H54 (cell line): ENCODE measurements around the gene HHLA2.

Experiments used
- DNase-seq: peaks from one replicate; pipeline ENCODE4 v3.0.0; 2011; ENCODE audit warnings: low spot score, mixed read lengths; ENCODE audit not compliant: insufficient read length
- FAIRE-seq: peaks from 3 replicates; lab custom pipeline; 2011; peaks lifted over from hg19 to GRCh38; lab: Jason Lieb, UNC
- POLR2A ChIP-seq: IDR thresholded peaks from 2 replicates; pipeline ENCODE4 v1.6.1; 2011; ENCODE audit warnings: low read depth, mild to moderate bottlenecking, low read length

The HHLA2 gene

DNA sequence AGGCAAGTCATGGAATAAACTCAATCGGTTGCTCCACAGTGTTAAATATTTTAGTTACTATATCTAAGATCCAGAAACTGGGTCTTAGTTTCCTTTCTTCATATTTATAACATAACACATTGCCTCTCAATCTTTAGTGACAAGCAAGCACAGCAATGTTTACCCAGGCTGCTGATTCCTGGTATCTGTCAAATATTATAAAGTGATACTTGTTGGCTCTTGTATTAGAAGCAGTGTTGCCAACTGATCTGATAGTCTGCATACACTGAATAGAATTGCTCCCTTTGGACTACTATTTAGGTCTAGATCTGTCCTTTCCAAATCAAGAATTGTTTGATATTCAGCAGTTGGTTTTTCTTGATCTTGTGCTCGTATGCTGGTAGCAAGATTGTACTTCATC is 7.2 kb upstream of the HHLA2 start:
- TF ChIP-seq POLR2A = no peak
- DNase-seq (no peak), FAIRE-seq (no peak)

GRCh38 chr3:108292450-108292849 is 3.9 kb upstream of the HHLA2 start:
- no peak for DNase-seq
- FAIRE-seq = no peak
- no peak for TF ChIP-seq POLR2A

DNA sequence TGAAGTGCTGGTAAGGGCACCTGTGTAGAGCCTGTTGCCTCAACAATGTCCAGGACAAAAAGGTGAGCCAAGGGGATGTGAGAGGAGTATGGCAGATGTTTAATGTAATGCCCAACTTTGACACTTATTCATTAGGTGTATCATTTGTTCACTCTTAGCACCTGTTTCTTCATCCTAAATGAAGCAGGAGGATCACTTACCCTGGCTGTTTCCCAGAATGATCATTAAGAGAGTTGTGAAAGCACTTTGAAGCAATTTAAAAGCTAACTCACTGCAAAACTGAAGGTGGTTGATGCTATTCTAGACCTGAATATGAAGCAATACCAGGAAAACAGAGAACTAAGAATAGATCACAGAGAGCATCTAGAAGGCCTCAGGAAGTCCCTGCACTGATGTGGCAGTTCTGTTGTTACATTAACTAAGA is 3.4 kb upstream of the HHLA2 start:
- no peak for TF ChIP-seq POLR2A
- DNase-seq (no peak), FAIRE-seq (no peak)

GRCh38 chr3:108293858-108294257 is 2.5 kb upstream of the HHLA2 start:
- DNase-seq = no peak
- no peak for TF ChIP-seq POLR2A
- FAIRE-seq = no peak

GRCh38 chr3:108295421-108296175 is 750 bp upstream of the HHLA2 start:
- no peak for TF ChIP-seq POLR2A
- FAIRE-seq = no peak
- no peak for DNase-seq

- FAIRE-seq = no peak
- no peak for DNase-seq
- no peak for TF ChIP-seq POLR2A
Observed at GRCh38 chr3:108297647-108298046, 1.3 kb downstream of the HHLA2 start.

- no peak for DNase-seq
- no peak for TF ChIP-seq POLR2A
- FAIRE-seq = no peak
Observed at GRCh38 chr3:108298056-108298455, 1.7 kb downstream of the HHLA2 start.

DNA sequence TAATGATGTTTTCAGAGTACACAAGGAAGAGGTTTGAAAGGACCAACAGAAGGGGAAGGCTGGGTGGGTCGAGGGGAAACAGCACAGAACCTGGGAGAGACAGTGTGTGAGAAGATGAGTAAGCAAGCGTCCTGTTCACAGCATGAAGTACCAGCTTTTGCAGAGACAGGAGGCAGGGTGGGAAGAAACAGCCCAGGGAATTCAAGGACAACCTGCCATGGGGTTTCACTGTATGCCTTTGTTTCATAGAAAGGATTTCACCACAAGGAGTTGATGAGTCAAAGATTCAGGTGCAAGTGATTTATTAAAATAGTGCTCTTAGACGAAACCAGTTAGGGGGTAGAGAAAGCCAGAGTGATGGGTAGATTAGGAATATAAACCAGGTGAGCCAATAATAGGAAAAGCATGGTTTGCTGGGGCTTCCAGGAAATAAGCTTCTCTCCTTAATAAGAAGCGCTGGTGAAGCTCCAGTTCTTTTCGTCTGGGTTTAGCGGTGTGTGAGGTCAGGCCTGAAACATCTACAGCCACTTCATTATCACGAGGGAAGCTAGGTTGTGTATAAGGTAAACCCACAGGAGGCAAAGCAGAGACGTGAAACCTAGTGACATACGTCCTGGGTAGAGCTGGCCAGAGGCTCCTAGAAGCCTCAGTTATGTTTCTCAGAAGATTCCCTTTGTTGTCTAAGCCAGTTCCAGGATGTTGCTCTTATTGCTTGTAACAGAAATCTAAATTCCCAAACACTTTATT is 3.9 kb downstream of the HHLA2 start:
- TF ChIP-seq POLR2A = no peak

DNA sequence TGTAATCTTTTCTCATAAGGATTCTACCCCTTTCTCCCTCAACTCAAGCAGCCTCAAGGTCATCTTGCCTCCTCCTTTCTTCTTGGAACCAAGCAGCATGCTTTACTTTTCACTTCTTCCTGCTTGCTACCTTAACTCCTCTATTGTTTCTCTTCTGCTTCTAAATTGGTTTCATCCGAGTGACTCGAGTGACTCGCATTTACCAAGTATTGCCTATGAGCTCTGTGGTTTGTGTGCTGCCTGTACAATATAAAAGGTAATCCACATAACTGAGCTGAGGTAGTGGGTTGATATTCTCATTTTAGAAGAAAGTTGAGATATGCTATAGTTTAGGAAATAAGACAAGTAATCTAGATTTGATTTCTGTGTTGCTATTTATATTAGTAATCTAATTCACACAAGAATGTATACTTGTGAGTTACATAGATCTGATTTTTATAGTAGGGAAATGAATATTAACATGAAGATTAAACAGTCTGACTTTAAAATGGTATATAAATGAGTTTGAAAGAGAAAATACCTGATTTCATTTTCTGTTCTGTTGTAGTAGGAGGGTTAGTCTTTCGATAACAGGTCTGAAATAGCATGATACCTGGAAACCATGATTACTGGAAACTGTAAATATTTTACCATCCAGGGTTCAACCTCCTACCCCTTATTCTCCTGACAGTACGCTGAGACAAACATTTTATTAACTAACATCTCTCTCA is 5.5 kb downstream of the HHLA2 start:
- FAIRE-seq = no peak
- DNase-seq = no peak
- TF ChIP-seq POLR2A = no peak

More for the DNA sequence above, 3.9 kb downstream of the HHLA2 start:
- DNase-seq = no peak
- FAIRE-seq = no peak

DNA sequence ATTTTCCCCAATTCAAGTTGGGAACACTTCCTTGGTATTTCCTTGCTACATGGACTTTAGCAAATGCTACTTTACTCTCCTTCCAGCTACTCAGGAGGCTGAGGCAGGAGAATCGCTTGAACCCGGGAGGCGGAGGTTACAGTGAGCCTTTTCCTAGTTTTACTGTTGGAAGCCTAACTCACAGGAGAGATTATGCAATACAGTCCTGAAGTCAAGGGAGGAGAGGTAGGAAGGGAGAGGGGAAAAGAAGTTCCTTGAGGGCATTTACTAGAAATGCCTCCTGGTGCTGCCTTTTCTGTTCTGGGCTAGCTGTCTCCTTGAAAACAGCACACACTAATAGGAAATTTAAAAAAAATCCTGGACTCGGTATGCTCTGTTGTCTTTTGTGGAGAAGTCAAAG is 6.2 kb downstream of the HHLA2 start:
- no peak for DNase-seq
- TF ChIP-seq POLR2A = no peak
- FAIRE-seq = no peak

- FAIRE-seq = peak; percentile 93
- TF ChIP-seq POLR2A = no peak
- no peak for DNase-seq
Observed at GRCh38 chr3:108305484-108306172, 9.3 kb downstream of the HHLA2 start.

- no peak for TF ChIP-seq POLR2A
- FAIRE-seq (no peak), DNase-seq (no peak)
Observed at GRCh38 chr3:108311797-108312196, 15.4 kb downstream of the HHLA2 start.

DNA sequence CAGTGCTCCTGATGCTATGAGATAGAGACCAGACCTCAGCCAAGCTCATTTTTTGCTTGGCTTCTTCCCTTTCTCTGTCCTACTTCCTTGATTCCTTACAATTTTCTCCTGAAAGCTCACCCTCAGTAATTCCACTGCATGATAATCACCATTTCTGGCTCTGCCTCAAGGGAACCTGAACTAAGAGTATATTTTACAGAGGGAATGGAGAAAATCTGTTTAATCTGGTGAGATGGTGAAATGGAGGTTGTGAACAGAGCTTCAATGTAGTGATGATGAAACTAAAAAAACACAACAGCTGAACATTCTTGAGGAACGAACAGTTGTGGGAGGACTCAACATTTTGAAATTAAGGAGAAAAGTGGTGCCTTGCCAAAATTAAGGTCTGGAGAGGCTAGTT is 16.3 kb downstream of the HHLA2 start:
- no peak for FAIRE-seq

More for the DNA sequence above, 16.3 kb downstream of the HHLA2 start:
- no peak for DNase-seq
- TF ChIP-seq POLR2A = no peak
